AG09309 (cell line): Measurements from ENCODE around the gene PDE9A.

Experiments used
- DNase-seq: peaks from one replicate; pipeline ENCODE4 v3.0.0-alpha.2; 2010; ENCODE audit warnings: low read depth
- H3K4me3 ChIP-seq: 2 replicates; pipeline ENCODE4 v1.5.1; 2011; ENCODE audit warnings: mild to moderate bottlenecking, low read depth, low read length, moderate library complexity; ENCODE audit not compliant: control insufficient read depth
- CTCF ChIP-seq: IDR thresholded peaks from 2 replicates; pipeline ENCODE4 v1.5.1; 2011; ENCODE audit warnings: mild to moderate bottlenecking, low read depth, low read length, inconsistent platforms; ENCODE audit not compliant: insufficient read depth, control insufficient read depth; ENCODE audit errors: missing control alignments

PDE9A gene

GRCh38 chr21:42733874-42734273 is 80.5 kb downstream of the PDE9A start:
- no peak for DNase-seq
- TF ChIP-seq CTCF: no peak
- H3K4me3 ChIP-seq: no peak overlapping the region

DNA sequence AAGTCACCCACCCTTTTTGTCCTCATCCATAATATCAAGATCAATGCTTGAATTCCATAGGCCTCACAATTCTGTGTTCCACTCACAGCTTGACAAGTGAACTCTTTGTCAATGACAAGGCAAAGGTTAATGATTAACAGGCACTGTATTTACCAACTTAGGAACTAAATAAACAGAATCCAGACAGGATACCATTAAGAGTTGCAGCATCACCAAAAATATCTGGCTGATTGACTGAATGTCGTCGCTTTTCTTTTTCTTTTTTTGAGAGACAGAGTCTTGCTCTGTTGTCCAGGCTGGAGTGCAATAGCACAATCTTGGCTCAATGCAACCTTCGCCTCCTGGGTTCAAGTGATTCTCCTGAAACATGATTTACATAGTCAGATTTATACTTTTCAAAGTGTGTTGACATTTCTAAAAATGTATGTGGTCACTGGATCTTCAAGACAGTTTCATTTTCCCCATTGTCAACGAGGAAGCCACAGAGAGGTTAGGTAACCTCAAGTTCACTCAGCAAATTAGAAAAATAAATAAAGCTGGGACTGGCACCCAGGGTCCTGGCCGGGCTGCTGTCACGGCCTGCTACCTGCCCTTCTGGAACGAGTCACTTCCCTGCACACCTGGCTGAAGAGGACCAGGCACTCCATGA is 81.0 kb downstream of the PDE9A start:
- H3K4me3 ChIP-seq: no peak overlapping the region
- no peak for DNase-seq
- no peak for TF ChIP-seq CTCF

DNA sequence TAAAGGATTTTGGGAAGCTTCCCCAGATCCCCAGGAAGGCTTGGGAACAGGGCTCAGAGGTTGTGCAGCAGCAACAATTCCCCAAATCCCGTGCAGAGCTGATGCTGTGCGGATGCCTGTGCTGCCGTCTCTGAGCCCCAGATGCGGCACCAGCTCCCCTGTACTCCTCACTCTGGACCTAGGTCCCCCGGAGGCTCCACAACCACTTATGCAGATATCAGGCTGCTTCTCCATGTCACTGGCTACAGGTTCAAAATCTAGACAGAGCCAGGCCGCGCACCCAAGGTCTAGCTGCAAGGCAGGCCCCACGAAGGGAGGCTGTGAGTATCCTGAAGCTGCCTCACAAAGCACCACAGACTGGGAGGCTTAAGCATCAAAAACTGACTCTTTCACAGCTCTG is 81.6 kb downstream of the PDE9A start:
- TF ChIP-seq CTCF: no peak
- no peak overlapping the region for H3K4me3 ChIP-seq
- DNase-seq: no peak

GRCh38 chr21:42735944-42736343 is 82.5 kb downstream of the PDE9A start:
- no peak overlapping the region for H3K4me3 ChIP-seq
- TF ChIP-seq CTCF: no peak
- no peak for DNase-seq

DNA sequence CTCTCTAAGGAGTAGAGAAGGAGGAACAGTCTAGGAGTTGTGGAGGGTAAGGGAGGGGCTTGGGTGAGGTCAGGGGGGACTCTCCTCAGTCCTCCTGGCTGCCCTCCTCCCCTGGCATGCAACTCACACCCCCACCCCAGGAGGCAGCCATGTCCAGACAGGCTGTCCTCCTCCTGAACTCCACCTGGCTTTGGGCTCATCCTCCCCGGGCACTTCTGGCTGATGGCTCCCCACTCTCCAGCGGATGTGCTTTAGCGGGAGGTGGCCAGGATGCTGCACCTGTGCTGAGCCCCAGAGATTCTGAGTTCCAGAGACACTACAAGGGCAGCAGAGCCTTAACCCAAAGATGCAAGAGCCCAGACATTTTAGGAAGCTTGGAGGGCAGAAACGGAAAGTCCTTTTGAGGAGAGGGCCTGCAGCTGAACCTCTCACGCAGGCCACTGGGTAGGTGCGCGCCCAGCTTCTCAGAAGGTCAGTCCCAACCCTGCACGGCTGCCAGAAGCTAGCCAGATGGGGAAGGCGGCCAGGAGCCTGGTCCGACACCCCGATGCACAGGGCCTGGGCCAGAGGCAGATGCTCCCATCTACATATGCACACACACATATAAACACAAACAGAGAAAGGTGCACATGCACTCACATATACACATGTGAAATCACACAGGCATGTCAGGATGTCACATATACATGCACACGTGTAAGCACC is 83.4 kb downstream of the PDE9A start:
- H3K4me3 ChIP-seq: no peak overlapping the region
- TF ChIP-seq CTCF: no peak
- DNase-seq: no peak

- no peak overlapping the region for H3K4me3 ChIP-seq
- DNase-seq: no peak
Measured at GRCh38 chr21:42737951-42738590, 84.7 kb downstream of the PDE9A start.

More at GRCh38 chr21:42737951-42738590, 84.7 kb downstream of the PDE9A start:
- no peak for TF ChIP-seq CTCF
